ENCODE measurements around the gene CPNE5. TPM values are rescaled to one million over a fixed set of nuclear protein-coding genes. Genes with fewer than 3 reads are reported as not detected.

The CPNE5 gene
- total and polyA plus RNA-seq, 2 donors (not counting 1 experiment from before 2014, with no cell fraction given) = 0.02 TPM; not detected in 1

- no peaks in the 10 kb centered on the region for H3K79me2 ChIP-seq (ENCODE audit: control insufficient read depth, insufficient read depth, low read length)
- TF ChIP-seq CTCF (conservative IDR thresholded peaks at IDR 0.05 in 1 of 2, IDR thresholded peaks at IDR 0.05 in 1 of 2; ENCODE audit: low read depth in 1 of 2, low read length in 2 of 2) (no peak), EZH2 (IDR thresholded peaks at IDR 0.05; ENCODE audit: low read length, missing control alignments) (no peak)
- H3K9me3 ChIP-seq (ENCODE audit: control insufficient read depth, insufficient read depth, low read depth, low read length) = no peaks in the 10 kb centered on the region
- H3K27me3 ChIP-seq (ENCODE audit: control insufficient read depth, insufficient read depth, low read length) = peaks cover 11% of the 10 kb centered on the region
- no peaks in the 10 kb centered on the region for H4K20me1 ChIP-seq (ENCODE audit: control insufficient read depth, extremely low read depth, insufficient read depth, low read length)
- H3K36me3 ChIP-seq (ENCODE audit: control insufficient read depth, insufficient read depth, low read length) = no peaks in the 10 kb centered on the region
- no peaks in the 10 kb centered on the region for H3K4me1 ChIP-seq (ENCODE audit: control insufficient read depth, extremely low read depth, insufficient read depth, low read length)
- no peak overlapping the region for H3K27ac ChIP-seq (ENCODE audit: insufficient read depth, low read length)
- no peak overlapping the region for H3K4me3 ChIP-seq (replicated peaks in 1 of 4; ENCODE audit: control extremely low read depth in 1 of 4, insufficient read depth in 1 of 4, low read depth in 3 of 4, low read length in 4 of 4)
- no peak for DNase-seq (ENCODE audit: low read depth in 2 of 2)
- H2AFZ ChIP-seq (ENCODE audit: low read length) = no peak overlapping the region
- H3K4me2 ChIP-seq (ENCODE audit: extremely low read depth, insufficient read depth, low read length) = no peak overlapping the region
- no peak overlapping the region for H3K9ac ChIP-seq (ENCODE audit: insufficient read depth, low read length)
Observed at GRCh38 chr6:36746251-36746650, 93.0 kb downstream of the CPNE5 start.

GRCh38 chr6:36745836-36746235, 93.4 kb downstream of the CPNE5 start:
- no peaks in the 10 kb centered on the region for H3K4me1 ChIP-seq (ENCODE audit: control insufficient read depth, extremely low read depth, insufficient read depth, low read length)
- no peak for DNase-seq (ENCODE audit: low read depth in 2 of 2)
- no peak overlapping the region for H3K4me2 ChIP-seq (ENCODE audit: extremely low read depth, insufficient read depth, low read length)
- peaks cover 11% of the 10 kb centered on the region for H3K27me3 ChIP-seq (ENCODE audit: control insufficient read depth, insufficient read depth, low read length)
- TF ChIP-seq EZH2 (IDR thresholded peaks at IDR 0.05; ENCODE audit: low read length, missing control alignments) (no peak), CTCF (conservative IDR thresholded peaks at IDR 0.05 in 1 of 2, IDR thresholded peaks at IDR 0.05 in 1 of 2; ENCODE audit: low read depth in 1 of 2, low read length in 2 of 2) (no peak)
- H3K27ac ChIP-seq (ENCODE audit: insufficient read depth, low read length) = no peak overlapping the region
- no peaks in the 10 kb centered on the region for H3K36me3 ChIP-seq (ENCODE audit: control insufficient read depth, insufficient read depth, low read length)
- no peaks in the 10 kb centered on the region for H4K20me1 ChIP-seq (ENCODE audit: control insufficient read depth, extremely low read depth, insufficient read depth, low read length)
- no peak overlapping the region for H3K4me3 ChIP-seq (replicated peaks in 1 of 4; ENCODE audit: control extremely low read depth in 1 of 4, insufficient read depth in 1 of 4, low read depth in 3 of 4, low read length in 4 of 4)
- H3K9me3 ChIP-seq (ENCODE audit: control insufficient read depth, insufficient read depth, low read depth, low read length) = no peaks in the 10 kb centered on the region
- no peak overlapping the region for H2AFZ ChIP-seq (ENCODE audit: low read length)
- H3K9ac ChIP-seq (ENCODE audit: insufficient read depth, low read length) = no peak overlapping the region
- no peaks in the 10 kb centered on the region for H3K79me2 ChIP-seq (ENCODE audit: control insufficient read depth, insufficient read depth, low read length)

- TF ChIP-seq EZH2 (IDR thresholded peaks at IDR 0.05; ENCODE audit: low read length, missing control alignments) = no peak
- no peak for TF ChIP-seq CTCF (conservative IDR thresholded peaks at IDR 0.05 in 1 of 2, IDR thresholded peaks at IDR 0.05 in 1 of 2; ENCODE audit: low read depth in 1 of 2, low read length in 2 of 2)
- Histone ChIP-seq H3K79me2 (ENCODE audit: control insufficient read depth, insufficient read depth, low read length) (no peaks in the 10 kb centered on the region), H3K36me3 (ENCODE audit: control insufficient read depth, insufficient read depth, low read length) (no peaks in the 10 kb centered on the region), H3K4me3 (replicated peaks in 1 of 4; ENCODE audit: control extremely low read depth in 1 of 4, insufficient read depth in 1 of 4, low read depth in 3 of 4, low read length in 4 of 4) (no peak overlapping the region), H3K4me2 (ENCODE audit: extremely low read depth, insufficient read depth, low read length) (no peak overlapping the region), H3K27me3 (ENCODE audit: control insufficient read depth, insufficient read depth, low read length) (peaks cover 11% of the 10 kb centered on the region), H3K9me3 (ENCODE audit: control insufficient read depth, insufficient read depth, low read depth, low read length) (no peaks in the 10 kb centered on the region), H4K20me1 (ENCODE audit: control insufficient read depth, extremely low read depth, insufficient read depth, low read length) (no peaks in the 10 kb centered on the region), H3K27ac (ENCODE audit: insufficient read depth, low read length) (no peak overlapping the region), H3K9ac (ENCODE audit: insufficient read depth, low read length) (no peak overlapping the region), H2AFZ (ENCODE audit: low read length) (no peak overlapping the region), H3K4me1 (ENCODE audit: control insufficient read depth, extremely low read depth, insufficient read depth, low read length) (no peaks in the 10 kb centered on the region)
- no peak for DNase-seq (ENCODE audit: low read depth in 2 of 2)
Observed at GRCh38 chr6:36745283-36745682, 94.0 kb downstream of the CPNE5 start.
